Gastroesophageal sphincter (tissue), 4 donors: ENCODE data around the gene CTDSP1. TPM values are rescaled to one million over a fixed set of nuclear protein-coding genes. Genes with fewer than 3 reads are reported as not detected.
A peak's percentile ranks its signal among the peaks of the same experiment; 100 is the strongest.

Source experiments
- ATAC-seq: fragments of 150-250 bp; one replicate; pipeline ENCODE4 v1.9.1; 2016; ENCODE audit warnings: mild to moderate bottlenecking, moderate library complexity
- H3K27ac ChIP-seq, 4 donors: fragments of 200-600 bp; sonication (generic) in 3 of 4; 1 replicate in 3 of 4; 2 replicates in 1 of 4; pipeline ENCODE4 v1.5.1; 2016 to 2019
- H3K27me3 ChIP-seq: fragments of 200-600 bp; sonication (generic); one replicate; pipeline ENCODE4 v1.5.1; 2019
- H3K36me3 ChIP-seq, 2 donors: fragments of 200-600 bp; sonication (generic); one replicate each; pipeline ENCODE4 v1.5.1; 2019; ENCODE audit warnings: control low read depth in 1 of 2
- H3K4me1 ChIP-seq, 3 donors: fragments of 200-600 bp; sonication (generic); 1 replicate in 2 of 3; 2 replicates in 1 of 3; pipeline ENCODE4 v1.5.1; 2016 to 2019; ENCODE audit warnings: control low read depth in 2 of 3
- H3K4me3 ChIP-seq, 2 donors: fragments of 200-600 bp; sonication (generic); one replicate each; pipeline ENCODE4 v1.5.1; 2019; ENCODE audit warnings: mild to moderate bottlenecking in 1 of 2, moderate library complexity in 1 of 2
- H3K9me3 ChIP-seq, 3 donors: fragments of 200-600 bp; sonication (generic); one replicate each; pipeline ENCODE4 v1.5.1; 2017 to 2019; ENCODE audit warnings: control low read depth in 2 of 3
- EP300 ChIP-seq: sonication (generic); formaldehyde crosslinking; IDR thresholded peaks from one replicate; pipeline ENCODE4 v1.6.1; 2017; ENCODE audit warnings: antibody characterized with exemption, mild to moderate bottlenecking
- POLR2A ChIP-seq, 2 donors: fragments of 450-650 bp; IDR thresholded peaks; one replicate each; pipeline ENCODE4 v1.6.1; 2017; ENCODE audit warnings: antibody characterized with exemption in 2 of 2, mild to moderate bottlenecking in 2 of 2, moderate library complexity in 1 of 2
- POLR2AphosphoS5 ChIP-seq: sonication (generic); formaldehyde crosslinking; IDR thresholded peaks from one replicate; pipeline ENCODE4 v1.6.1; 2017; ENCODE audit warnings: antibody characterized with exemption
- WGBS, 2 donors: methylation state at CpG; one replicate each; pipeline ENCODE4 v1.1.5; 2018; ENCODE audit warnings: low coverage in 1 of 2; 5-methylcytosine and 5-hydroxymethylcytosine counted together
- total RNA-seq, 4 donors: library from RNA; depleted of rRNA; stranded (reverse); fragments of >200 nt; gene quantifications; one replicate each; pipeline ENCODE4 v1.1.0, GENCODE V29; 2016
- TF ChIP-seq, protein P1 (sequence below), 4 experiments: fragments of 200-600 bp in 2 of 4; fragments of 450-650 bp in 2 of 4; sonication (generic) in 1 of 4; IDR thresholded peaks; one replicate each; pipeline ENCODE4 v1.5.1; 2017 to 2019; ENCODE audit warnings: antibody characterized with exemption in 4 of 4, mild to moderate bottlenecking in 2 of 4, moderate library complexity in 2 of 4

Gene CTDSP1
- total RNA-seq, 4 donors from 2014 or later: 121 to 159 (median 136) TPM

DNA sequence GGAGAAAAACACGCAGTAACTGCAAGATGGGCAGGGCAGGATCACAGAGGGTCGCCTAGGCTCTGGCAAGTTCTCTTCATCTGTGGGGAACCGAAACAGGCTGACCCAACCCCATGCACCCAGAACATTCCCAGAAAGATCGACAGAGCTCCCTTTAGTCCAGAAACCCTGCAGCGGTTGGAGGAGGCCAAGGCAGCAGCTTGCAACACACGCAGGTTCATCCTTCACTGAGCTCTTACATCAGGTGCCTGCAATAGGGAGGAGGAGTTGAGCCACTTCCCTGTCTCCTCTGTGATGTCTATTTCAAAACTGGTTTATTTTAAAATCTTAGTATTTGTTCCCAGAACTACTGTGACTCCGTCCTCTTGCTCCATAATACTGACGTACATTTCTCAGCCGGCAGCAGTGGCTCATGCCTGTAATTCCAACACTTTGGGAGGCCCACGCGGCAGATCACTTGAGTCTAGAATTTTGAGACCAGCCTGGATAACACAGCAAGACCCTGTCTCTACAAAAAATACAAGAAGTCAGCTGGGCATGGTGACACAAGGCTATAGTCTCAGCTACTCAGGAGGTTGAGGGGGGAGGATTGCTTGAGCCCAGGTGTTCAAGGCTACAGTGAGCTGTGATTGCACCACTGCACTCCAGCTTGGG is 29.1 kb upstream of the CTDSP1 start:
- H3K4me1 ChIP-seq: peaks cover 0 to 31% (median 0%) of the 10 kb centered on the region in 3 donors
- TF ChIP-seq POLR2AphosphoS5 (peak; percentile 69), POLR2A (IDR thresholded peaks at IDR 0.05) (no peak)
- ATAC-seq: peak; percentile 63
- H3K9me3 ChIP-seq: peaks cover 0 to 8% (median 0%) of the 10 kb centered on the region in 3 donors
- no peaks in the 10 kb centered on the region for H3K36me3 ChIP-seq
- no peaks in the 10 kb centered on the region for H3K27me3 ChIP-seq
- peak overlapping the region in 3 of 4 donors; percentile 68 to 91 (median 85) for H3K27ac ChIP-seq
- H3K4me3 ChIP-seq: no peak overlapping the region
- WGBS, 2 donors: 78 to 88% methylated on average over 4 to 10 of the region's 11 CpGs

DNA sequence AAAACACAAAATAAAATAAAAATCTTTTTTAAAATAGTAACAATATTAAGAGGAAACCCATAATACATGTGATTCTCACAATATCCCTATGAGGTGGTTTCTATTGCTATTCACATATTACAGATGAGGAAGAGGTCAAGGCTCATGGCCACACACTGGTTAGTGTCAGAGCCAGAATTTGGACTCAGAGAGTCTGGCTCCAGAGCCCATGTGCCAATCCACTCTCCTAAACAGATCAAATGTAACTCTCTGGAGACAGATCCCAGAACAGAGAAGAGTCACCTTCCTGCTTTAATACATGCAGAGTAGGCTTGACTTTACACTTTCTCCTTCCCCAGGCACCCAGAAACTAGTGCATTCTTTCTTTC is 27.7 kb upstream of the CTDSP1 start:
- no peak for TF ChIP-seq EP300
- TF ChIP-seq POLR2A (IDR thresholded peaks at IDR 0.05): no peak
- TF ChIP-seq POLR2AphosphoS5: no peak
- TF ChIP-seq, protein P1, sequence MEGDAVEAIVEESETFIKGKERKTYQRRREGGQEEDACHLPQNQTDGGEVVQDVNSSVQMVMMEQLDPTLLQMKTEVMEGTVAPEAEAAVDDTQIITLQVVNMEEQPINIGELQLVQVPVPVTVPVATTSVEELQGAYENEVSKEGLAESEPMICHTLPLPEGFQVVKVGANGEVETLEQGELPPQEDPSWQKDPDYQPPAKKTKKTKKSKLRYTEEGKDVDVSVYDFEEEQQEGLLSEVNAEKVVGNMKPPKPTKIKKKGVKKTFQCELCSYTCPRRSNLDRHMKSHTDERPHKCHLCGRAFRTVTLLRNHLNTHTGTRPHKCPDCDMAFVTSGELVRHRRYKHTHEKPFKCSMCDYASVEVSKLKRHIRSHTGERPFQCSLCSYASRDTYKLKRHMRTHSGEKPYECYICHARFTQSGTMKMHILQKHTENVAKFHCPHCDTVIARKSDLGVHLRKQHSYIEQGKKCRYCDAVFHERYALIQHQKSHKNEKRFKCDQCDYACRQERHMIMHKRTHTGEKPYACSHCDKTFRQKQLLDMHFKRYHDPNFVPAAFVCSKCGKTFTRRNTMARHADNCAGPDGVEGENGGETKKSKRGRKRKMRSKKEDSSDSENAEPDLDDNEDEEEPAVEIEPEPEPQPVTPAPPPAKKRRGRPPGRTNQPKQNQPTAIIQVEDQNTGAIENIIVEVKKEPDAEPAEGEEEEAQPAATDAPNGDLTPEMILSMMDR (IDR thresholded peaks at IDR 0.05): no peak
- H3K36me3 ChIP-seq: no peaks in the 10 kb centered on the region
- ATAC-seq: no peak
- H3K27ac ChIP-seq: peak overlapping the region in 1 of 4 donors; percentile 68
- peaks cover 0 to 2% (median 0%) of the 10 kb centered on the region in 3 donors for H3K9me3 ChIP-seq
- no peaks in the 10 kb centered on the region for H3K27me3 ChIP-seq
- no peak overlapping the region for H3K4me3 ChIP-seq
- H3K4me1 ChIP-seq: peaks cover 0 to 31% (median 0%) of the 10 kb centered on the region in 3 donors

DNA sequence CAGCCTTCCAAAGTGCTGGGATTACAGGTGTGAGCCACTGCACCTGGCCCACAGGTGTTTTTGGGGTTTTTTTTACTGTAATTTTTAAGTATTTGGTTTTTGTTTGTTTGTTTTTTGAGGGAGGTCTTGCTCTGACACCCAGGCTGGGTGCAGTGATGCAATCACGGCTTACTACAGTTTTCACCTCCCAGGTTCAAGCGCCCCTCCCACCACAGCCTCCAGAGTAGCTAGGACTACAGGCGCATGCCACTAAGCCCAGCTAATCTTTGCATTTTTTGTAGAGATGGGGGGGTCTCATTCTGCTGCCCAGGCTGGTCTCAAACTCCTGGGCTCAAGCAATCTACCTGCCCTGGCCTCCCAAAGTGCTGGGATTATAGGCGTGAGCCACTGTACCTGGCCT is 24.9 kb upstream of the CTDSP1 start:
- no peak for ATAC-seq
- Histone ChIP-seq H3K27me3 (no peaks in the 10 kb centered on the region), H3K4me3 (no peak overlapping the region), H3K9me3 (no peaks in the 10 kb centered on the region), H3K36me3 (no peaks in the 10 kb centered on the region), H3K27ac (no peak overlapping the region), H3K4me1 (peaks cover 0 to 9% (median 0%) of the 10 kb centered on the region in 3 donors)
- 40 to 67% methylated on average over 1 to 3 of the region's 4 CpGs for WGBS, 2 donors
- TF ChIP-seq, protein P1 (IDR thresholded peaks at IDR 0.05): no peak
- TF ChIP-seq POLR2A (IDR thresholded peaks at IDR 0.05): no peak
- no peak for TF ChIP-seq EP300
- TF ChIP-seq POLR2AphosphoS5: no peak

DNA sequence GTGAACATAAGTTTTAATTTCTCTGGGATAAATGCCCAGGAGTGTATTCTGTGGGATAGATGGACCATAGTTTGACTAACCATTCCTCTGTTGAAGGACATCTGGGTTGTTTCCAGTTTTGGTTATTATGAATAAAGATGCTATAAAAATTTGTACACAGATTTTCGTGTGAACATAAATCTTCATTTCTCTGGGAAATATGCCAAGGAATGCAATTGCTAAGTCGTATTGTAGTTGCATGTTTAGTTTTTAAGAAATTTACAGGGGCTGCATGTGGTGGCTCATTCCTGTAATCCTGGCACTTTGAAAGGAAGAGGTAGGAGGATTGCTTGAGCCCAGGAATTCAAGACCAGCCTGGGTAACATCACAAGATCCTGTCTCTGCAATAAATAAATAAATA is 24.5 kb upstream of the CTDSP1 start:
- ATAC-seq: no peak
- no peaks in the 10 kb centered on the region for H3K36me3 ChIP-seq
- 5 to 6% methylated on average over 2 of the region's 2 CpGs for whole genome bisulfite sequencing, 2 donors
- H3K27ac ChIP-seq: no peak overlapping the region
- peak; percentile 65 for TF ChIP-seq POLR2AphosphoS5
- no peak for TF ChIP-seq EP300
- no peaks in the 10 kb centered on the region for H3K27me3 ChIP-seq
- no peaks in the 10 kb centered on the region for H3K9me3 ChIP-seq
- peaks cover 0 to 9% (median 0%) of the 10 kb centered on the region in 3 donors for H3K4me1 ChIP-seq
- H3K4me3 ChIP-seq: no peak overlapping the region

DNA sequence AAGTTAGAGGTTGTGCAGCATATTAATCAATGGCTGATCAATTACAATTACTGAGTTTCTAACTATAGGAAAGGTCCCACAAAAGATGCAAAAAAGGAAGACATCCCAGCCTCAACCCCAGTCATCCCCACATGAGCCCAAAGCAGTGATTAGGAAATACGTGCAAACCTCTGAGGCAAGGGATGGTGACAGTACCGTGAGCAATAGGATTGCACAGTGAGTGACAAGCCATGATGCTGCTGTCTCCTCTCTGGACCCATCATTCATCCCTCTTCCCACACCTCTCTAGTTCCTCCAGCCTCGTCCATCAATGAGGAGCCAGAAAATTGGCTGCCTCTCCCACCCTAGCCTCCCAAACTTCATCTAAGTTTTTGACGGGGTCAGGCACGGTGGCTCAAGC is 21.6 kb upstream of the CTDSP1 start:
- no peak overlapping the region for H3K27ac ChIP-seq

More for the DNA sequence above, 21.6 kb upstream of the CTDSP1 start:
- 79 to 94% methylated on average over 2 to 5 of the region's 5 CpGs for WGBS, 2 donors
- no peak overlapping the region for H3K4me3 ChIP-seq
- no peaks in the 10 kb centered on the region for H3K27me3 ChIP-seq
- H3K4me1 ChIP-seq: peaks cover 0 to 9% (median 0%) of the 10 kb centered on the region in 3 donors
- ATAC-seq: no peak
- H3K36me3 ChIP-seq: no peaks in the 10 kb centered on the region
- no peaks in the 10 kb centered on the region for H3K9me3 ChIP-seq
- no peak for TF ChIP-seq EP300
- TF ChIP-seq POLR2AphosphoS5: no peak
- TF ChIP-seq, protein P1 (IDR thresholded peaks at IDR 0.05): no peak
- no peak for TF ChIP-seq POLR2A (IDR thresholded peaks at IDR 0.05)
